NCI-H2227 (cell line): ENCODE data around the gene SEMA4D.
A peak's percentile ranks its signal among the peaks of the same experiment; 100 is the strongest.

Source experiments
- DNase-seq: peaks from one replicate; lab custom pipeline; 2025; ENCODE audit not compliant: unreplicated experiment; lab: John Stamatoyannopoulos, UW

SEMA4D gene

DNA sequence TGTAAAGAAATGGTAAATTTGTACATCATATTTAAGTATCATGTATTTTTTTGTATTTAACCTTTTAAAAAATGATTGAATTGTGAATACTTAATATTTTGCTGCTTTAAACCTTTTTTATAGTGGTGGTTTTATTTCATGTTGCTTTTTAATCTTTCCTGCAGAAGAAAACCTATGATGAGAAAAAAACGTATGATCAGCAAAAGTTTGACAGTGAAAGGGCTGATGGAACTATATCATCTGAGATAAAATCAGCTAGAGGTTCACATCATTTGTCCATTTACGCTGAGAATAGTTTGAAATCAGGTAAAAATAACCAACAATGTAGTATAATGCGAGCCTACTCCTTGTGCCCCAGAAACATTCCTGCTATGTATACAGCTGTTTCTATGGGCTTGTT, 172.2 kb downstream of the SEMA4D start:
- DNase-seq, result no peak

DNA sequence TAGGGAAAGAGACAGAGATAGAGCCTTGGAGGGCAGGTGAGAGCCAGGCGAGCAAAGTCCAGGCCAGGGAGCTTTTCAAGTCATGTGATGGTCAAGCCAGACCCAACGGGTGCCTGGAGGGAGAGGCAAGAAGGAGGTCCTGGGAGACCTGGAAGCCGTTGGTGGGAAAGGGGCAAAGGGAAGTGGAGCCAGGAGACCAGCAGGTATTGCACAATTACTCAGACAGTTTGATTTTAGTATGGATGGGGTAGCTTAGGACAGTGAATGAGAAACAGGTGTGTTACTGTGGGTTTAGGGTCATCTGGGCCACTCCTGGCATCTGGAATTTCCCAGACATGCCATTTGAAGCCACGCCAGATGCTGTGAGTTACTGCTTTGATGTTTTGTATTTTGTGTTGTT, 174.5 kb downstream of the SEMA4D start:
- DNase-seq, result no peak

DNA sequence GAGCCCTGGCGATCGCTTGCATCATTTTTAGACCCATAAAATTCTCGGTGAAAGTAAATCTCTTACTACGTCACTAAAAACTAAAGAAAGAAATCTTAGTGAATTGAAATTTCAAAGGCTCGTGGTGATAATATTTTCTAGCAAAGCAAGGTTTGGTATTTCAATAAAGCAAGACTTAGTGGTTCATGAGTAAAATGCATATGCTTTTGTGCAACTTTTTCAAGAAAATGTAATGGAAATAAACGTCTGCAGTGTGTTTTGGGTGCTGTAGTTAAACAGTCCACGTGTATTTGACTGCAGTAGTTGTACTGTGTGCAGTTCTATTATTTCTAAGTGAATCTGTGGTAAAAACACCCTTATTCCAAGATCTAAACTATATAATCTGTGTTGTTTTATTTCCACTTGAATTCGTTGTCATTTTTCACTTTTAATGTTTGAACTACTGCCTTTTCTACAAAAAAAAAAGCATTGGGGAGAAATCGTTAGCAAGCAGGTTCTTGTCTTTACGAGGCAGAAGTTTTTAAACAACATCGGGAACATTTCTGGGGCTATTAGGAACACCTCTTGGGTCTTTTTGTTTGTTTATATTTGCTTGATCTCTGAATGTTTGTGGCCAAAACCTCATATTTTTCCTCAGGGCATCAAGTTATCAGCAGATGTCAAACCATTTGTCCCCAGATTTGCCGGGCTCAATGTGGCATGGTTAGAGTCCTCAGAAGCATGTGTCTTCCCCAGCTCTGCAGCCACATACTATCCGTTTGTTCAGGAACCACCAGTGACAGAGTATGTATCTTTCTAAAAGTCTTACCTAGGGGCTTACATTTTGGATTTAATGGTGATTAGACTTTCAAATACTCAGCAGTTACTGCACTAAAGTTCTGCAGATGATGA, 178.7 kb downstream of the SEMA4D start:
- DNase-seq, result no peak

DNA sequence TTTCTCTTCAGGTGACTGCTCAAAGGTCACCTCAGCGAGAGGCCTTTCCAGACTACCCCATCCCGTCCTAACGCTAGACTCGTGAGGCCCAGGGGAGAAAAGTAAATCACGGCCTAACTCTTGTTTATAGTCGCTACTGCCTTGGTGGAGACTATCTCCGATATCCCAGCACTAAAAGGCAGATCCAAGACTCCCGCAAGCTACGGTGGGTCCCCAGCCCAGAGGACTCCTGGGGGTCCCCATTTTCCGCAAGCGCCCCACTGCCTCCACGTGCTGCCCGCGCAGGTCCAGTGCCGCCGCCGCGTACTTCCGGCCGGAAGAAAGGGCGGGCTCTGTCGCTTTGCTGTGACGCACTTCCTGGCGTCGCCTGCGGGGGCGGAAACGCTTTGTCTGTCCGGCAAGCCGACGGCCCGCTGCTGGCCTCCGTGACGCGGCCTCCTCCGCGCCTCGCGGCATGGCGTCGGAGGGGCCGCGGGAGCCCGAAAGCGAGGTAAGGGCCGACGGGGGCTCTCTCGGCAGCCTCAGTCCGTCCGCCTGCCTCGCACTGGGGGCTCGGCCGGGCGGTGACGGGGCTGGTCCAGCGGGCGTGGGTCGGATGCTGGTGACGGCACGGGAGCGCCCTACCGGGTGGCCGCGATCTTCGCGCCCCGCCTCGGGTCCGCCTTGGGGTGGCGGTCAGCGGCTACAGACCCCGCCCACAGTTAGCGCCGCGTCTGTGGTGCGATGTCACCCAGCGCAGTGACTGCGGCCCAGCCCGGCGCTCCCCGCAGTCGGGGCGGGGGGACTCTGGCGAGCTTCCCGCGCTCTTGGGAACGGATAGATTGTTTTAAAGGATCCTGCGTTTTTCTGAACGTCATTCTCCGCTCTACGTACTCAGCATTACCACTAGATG, 179.5 kb downstream of the SEMA4D start, which contains the start of gene SECISBP2:
Gene SECISBP2, plus strand, starts transcription at position 378 of the 892 bp plus-strand sequence. Its CDS starts 77 bp downstream, at position 455.
- DNase-seq, result peak; percentile 94

DNA sequence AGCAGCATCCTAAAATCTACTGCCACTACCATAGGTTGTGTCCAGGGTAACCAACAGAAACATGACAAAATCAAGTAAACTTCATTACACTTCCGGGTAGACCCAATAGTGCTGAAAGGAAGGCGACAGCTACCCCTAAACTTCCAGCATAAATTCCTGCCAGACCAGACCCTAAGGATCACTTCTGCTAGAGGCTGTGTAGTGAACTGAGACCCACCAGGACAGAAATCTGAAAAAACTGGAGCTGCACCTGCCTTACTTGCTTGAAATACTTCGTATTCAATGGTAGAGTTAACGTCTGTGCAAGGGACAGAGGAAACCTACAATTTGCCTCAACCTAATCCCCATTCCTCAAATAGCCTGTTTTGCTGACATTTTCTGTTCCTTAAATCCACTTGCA, 180.6 kb downstream of the SEMA4D start:
- no peak for DNase-seq

DNA sequence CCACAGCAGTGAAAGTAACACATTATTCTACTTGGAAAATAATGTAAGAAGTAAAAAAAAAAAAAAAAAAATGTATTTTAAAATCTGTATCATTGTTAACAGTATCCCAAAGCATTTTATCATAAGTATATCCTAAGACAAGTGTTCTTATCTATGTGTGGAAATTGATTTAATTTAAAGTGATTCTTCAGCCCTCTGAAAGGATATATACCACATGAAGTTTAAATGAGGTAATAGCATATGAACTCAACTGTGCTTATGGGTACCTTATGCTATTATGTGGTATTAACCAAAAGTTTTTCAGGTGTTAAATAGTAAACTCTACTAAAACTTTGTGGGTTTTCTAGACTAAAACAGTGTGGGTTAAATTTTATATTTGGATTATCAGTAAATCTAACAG, 182.4 kb downstream of the SEMA4D start:
- DNase-seq, result no peak

DNA sequence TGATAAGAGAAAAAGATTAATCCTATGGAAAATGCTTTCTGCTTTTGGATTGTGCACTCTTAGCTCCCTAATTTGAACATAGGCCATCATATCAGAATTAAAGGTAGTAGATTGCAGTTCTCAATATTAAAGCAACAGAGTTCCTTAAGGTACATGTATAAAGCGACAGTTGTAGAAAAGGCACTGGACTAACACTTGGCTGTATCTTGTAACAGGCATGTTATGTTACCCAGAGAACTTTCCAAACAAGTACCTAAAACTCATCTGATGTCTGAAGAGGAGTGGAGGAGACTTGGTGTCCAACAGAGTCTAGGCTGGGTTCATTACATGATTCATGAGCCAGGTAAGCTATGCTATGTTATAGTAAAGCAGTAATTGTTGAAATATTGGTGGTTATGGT, 183.0 kb downstream of the SEMA4D start:
- no peak for DNase-seq

DNA sequence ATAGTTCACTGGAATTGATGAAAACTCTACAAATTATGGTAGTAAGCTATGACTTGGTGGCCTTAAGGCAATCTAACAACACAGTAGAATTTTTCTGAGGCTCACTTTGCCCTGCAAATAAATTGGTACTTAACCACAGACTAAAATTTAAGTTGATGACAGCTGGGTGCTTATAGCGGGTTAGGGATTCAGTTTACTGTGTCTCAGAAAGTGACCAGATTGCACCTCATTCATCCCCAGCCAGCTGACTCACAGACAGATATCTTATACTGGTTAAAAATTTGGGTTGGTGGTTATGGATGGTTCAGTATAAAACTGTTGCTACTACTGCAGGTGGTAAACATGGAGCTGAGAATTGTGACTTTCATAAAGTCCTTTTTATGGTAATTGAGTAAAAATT, 184.1 kb downstream of the SEMA4D start:
- DNase-seq, result no peak

DNA sequence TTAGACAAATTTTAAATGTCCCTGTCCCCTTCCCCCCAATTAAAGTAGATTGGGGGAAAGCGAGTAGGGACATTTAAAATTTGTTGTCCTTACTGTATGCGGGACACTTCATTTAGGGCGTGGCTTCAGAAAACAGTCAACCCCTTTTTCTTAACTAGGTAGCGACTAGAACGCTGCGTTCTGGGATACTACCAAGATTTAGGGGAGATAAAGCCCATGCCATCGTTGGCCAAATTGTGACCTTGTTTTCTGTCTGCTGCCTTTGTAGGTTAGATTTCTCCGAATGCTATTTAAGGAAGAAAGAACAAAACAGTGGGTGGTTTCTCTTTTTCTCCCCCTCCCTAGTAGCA, 185.7 kb downstream of the SEMA4D start:
- DNase-seq, result peak; percentile 5

DNA sequence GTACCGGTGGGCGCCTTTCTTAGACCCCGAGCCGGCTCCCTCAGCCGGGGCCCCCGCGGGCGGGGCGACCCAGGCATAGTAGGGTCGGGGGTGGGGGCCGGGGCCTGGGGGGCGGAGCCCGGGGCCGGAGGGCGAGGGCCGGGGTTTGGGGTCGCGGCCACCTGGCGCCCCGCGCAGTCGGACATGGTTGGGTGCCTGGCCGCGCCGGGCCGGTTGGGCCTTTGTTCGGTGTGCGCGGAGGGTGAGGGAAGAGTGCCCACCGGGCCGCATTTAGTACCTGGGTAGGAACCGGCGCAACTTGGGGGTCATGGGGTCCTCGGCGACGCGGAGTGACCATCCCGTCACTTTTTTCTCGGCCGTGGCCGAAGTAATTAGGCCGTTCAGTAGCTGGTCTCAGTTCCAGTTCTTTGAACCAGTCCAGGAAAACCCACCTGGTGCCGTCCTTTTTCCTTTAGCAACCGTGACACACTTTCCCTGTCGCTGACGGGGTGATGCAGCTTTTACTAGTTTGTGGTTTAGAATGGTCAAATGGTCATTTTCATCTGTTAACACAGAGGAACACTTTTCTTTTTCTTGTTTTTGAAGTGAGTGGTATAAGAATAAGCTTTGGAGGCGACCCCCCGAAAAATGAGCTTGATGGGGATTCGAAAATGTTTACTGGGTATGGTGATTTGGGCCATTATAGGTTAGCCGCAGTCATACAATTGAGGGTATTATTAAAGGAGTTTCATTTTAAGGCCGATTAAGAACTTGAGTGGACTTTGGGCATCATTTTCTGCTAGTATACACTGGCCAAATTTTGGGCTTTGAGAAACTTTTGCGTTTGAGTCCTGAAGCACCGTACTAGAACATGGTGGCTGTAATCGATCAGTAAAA, 186.3 kb downstream of the SEMA4D start:
- DNase-seq, result peak; percentile 21
